NCI-H446 (cell line): ENCODE measurements around the gene GJC1.

Experiments used
- DNase-seq, 2 experiments: peaks; one replicate each; lab custom pipeline; 2025; lab: John Stamatoyannopoulos, UW

The GJC1 gene

GRCh38 chr17:44798356-44798755 lies 31.7 kb downstream of the GJC1 start:
- no peak for DNase-seq

GRCh38 chr17:44797802-44798201 lies 32.3 kb downstream of the GJC1 start:
- DNase-seq = no peak

- no peak for DNase-seq
Observed at GRCh38 chr17:44796731-44797130, 33.4 kb downstream of the GJC1 start.

GRCh38 chr17:44795928-44796327 lies 34.2 kb downstream of the GJC1 start:
- DNase-seq = no peak

- DNase-seq = no peak
Observed at GRCh38 chr17:44795421-44795820, 34.7 kb downstream of the GJC1 start.

GRCh38 chr17:44794851-44795413 lies 35.2 kb downstream of the GJC1 start:
- no peak for DNase-seq

GRCh38 chr17:44793885-44794842 lies 35.9 kb downstream of the GJC1 start:
- no peak for DNase-seq

GRCh38 chr17:44792276-44792675 lies 37.8 kb downstream of the GJC1 start:
- no peak for DNase-seq

GRCh38 chr17:44788139-44788538 lies 41.9 kb downstream of the GJC1 start:
- DNase-seq = peak in 1 of 2 experiments; percentile 29

GRCh38 chr17:44787271-44787940 lies 42.7 kb downstream of the GJC1 start:
- peak in 1 of 2 experiments; percentile 44 for DNase-seq

GRCh38 chr17:44786551-44787081 lies 43.5 kb downstream of the GJC1 start:
- peak; percentile 83 to 92 for DNase-seq

GRCh38 chr17:44785921-44786320 lies 44.2 kb downstream of the GJC1 start:
- peak in 1 of 2 experiments; percentile 53 for DNase-seq

- no peak for DNase-seq
Observed at GRCh38 chr17:44782326-44782850, 47.7 kb downstream of the GJC1 start.

GRCh38 chr17:44781551-44782325 lies 48.3 kb downstream of the GJC1 start:
- no peak for DNase-seq

GRCh38 chr17:44780845-44781480 lies 49.1 kb downstream of the GJC1 start:
- DNase-seq = no peak

GRCh38 chr17:44780161-44780560 lies 49.9 kb downstream of the GJC1 start:
- no peak for DNase-seq

- peak in 1 of 2 experiments; percentile 57 for DNase-seq
Observed at GRCh38 chr17:44779211-44780025, 50.7 kb downstream of the GJC1 start.

- no peak for DNase-seq
Observed at GRCh38 chr17:44778656-44779210, 51.4 kb downstream of the GJC1 start.
